Aorta (tissue), 5 donors: ENCODE data around the gene ADGRL1. TPM values are rescaled to one million over a fixed set of nuclear protein-coding genes. Genes with fewer than 3 reads are reported as not detected.

Experiments used
- ATAC-seq: fragments of 200-7000 bp; cut with Tn5 transposase; one replicate; pipeline ENCODE4 v1.9.1; 2022; ENCODE audit warnings: moderate library complexity; ENCODE audit not compliant: low FRiP score
- DNase-seq, 2 donors: peaks; one replicate each; pipeline ENCODE4 v3.0.0-alpha.2; 2020
- H3K27ac ChIP-seq, 2 donors: one replicate each; pipeline ENCODE4 v1.5.1; 2013; ENCODE audit warnings: low read length in 2 of 2, mild to moderate bottlenecking in 2 of 2, moderate library complexity in 2 of 2, control low read depth in 1 of 2, inconsistent platforms in 1 of 2, low read depth in 1 of 2
- H3K27me3 ChIP-seq, 2 donors: one replicate each; pipeline ENCODE4 v1.6.1; 2013; ENCODE audit warnings: control low read depth in 1 of 2, low read length in 1 of 2, mild to moderate bottlenecking in 1 of 2, moderate library complexity in 1 of 2; ENCODE audit not compliant: insufficient read depth in 2 of 2, control insufficient read depth in 1 of 2
- H3K36me3 ChIP-seq, 2 donors: one replicate each; pipeline ENCODE4 v1.6.1; 2013; ENCODE audit warnings: control low read depth in 1 of 2, low read length in 1 of 2, mild to moderate bottlenecking in 1 of 2; ENCODE audit not compliant: insufficient read depth in 2 of 2, control insufficient read depth in 1 of 2
- H3K4me1 ChIP-seq, 2 donors: one replicate each; pipeline ENCODE4 v1.6.1; 2013; ENCODE audit warnings: low read length in 2 of 2, control low read depth in 1 of 2, mild to moderate bottlenecking in 1 of 2, moderate library complexity in 1 of 2; ENCODE audit not compliant: insufficient read depth in 2 of 2, control insufficient read depth in 1 of 2
- H3K4me3 ChIP-seq, 2 donors: one replicate each; pipeline ENCODE4 v1.5.1; 2013; ENCODE audit warnings: low read length in 2 of 2, control low read depth in 1 of 2, mild to moderate bottlenecking in 1 of 2
- H3K9me3 ChIP-seq: one replicate; pipeline ENCODE4 v1.6.1; 2013; ENCODE audit warnings: mild to moderate bottlenecking, low read length; ENCODE audit not compliant: control insufficient read depth
- WGBS, 2 donors: extraction: QIAGEN DNeasy Blood & Tissue Kit; methylation state at CpG; one replicate each; pipeline ENCODE4 v1.1.7; 2013; 5-methylcytosine and 5-hydroxymethylcytosine counted together
- intact Hi-C, 2 donors: fragments of 100-400 bp; cut with DNase I; formaldehyde crosslinking; loops; one replicate each; pipeline versions ENCODE4 v1.14.2 to v1.15.0; 2022
- polyA plus RNA-seq, 2 donors: library from polyadenylated mRNA; stranded (reverse); fragments of 200-250 nt; gene quantifications; one replicate each; pipeline ENCODE4 v1.2.3, GENCODE V29; 2013
- total RNA-seq, 2 donors: library from RNA; stranded (reverse); fragmentation: NEBNext Ultra II Directional; extraction: Animal tissue kit (Norgen Biotek cat#: 25700); gene quantifications; one replicate each; pipeline ENCODE4 v1.2.1, GENCODE V29; 2021
- donor health status: healthy with polysubstance abuse.
- donor health status: Bipolar disorder and iron deficiency.
- donor health status: DM: no; HTN: no; CAD: no.
- donor health status: DM: no; HTN: no; CAD: no.
- donor health status: DM: yes; HTN: yes; CAD: no.

Gene ADGRL1
- total and polyA plus RNA-seq, 4 donors: 5.3 to 26.3 (median 8.7) TPM

DNA sequence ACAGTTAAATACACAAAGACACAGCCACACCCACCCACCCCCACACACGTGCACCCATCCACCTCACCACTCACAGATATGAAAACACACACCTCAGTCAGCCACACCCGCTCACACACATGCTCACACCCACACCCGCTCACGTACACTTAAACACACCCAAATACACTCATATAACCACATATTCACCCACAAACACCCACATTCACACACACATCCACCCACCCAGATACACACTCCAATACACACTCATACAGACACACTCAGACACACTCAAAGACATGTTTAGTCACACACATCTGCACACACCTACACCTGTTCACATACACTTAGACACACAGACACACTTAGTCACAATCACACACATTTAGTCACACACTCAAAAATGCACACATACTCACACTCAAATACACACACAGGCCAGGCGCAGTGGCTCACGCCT, 30.6 kb downstream of the ADGRL1 start:
- ATAC-seq (no peak), DNase-seq (no peak)
- H3K36me3 ChIP-seq: peaks cover 0 to 2% of the 10 kb centered on the region in 2 donors
- H3K9me3 ChIP-seq: no peaks in the 10 kb centered on the region
- H3K27ac ChIP-seq: no peak overlapping the region
- no peaks in the 10 kb centered on the region for H3K27me3 ChIP-seq
- WGBS, 2 donors: 91 to 92% methylated on average over 6 of the region's 6 CpGs
- no peaks in the 10 kb centered on the region for H3K4me1 ChIP-seq
- no peak overlapping the region for H3K4me3 ChIP-seq
- intact Hi-C loops: no loop called here

DNA sequence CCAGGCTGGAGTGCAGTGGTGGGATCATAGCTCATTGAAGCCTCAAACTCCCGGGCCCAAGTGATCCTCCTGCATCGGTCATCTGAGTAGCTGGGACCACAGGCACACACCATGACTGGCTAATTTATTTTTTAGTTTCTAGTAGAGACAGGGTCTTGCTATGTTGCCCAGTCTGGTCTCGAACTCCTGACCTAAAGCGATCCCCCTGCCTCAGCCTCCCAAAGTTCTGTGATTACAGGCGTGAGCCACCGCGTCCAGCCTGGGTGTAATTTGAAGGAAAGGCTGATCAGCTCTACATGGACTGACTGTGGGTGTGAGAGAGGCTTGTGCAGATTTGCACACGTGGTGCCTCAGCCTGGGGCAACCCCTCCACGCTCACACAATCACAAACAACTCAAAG, 31.1 kb downstream of the ADGRL1 start:
- H3K36me3 ChIP-seq: peaks cover 0 to 2% of the 10 kb centered on the region in 2 donors
- H3K4me1 ChIP-seq: no peaks in the 10 kb centered on the region
- WGBS, 2 donors: 96 to 98% methylated on average over 9 of the region's 9 CpGs
- DNase-seq (no peak), ATAC-seq (no peak)
- intact Hi-C loops: no loop called here
- H3K4me3 ChIP-seq: no peak overlapping the region
- no peak overlapping the region for H3K27ac ChIP-seq
- H3K9me3 ChIP-seq: no peaks in the 10 kb centered on the region
- H3K27me3 ChIP-seq: no peaks in the 10 kb centered on the region

DNA sequence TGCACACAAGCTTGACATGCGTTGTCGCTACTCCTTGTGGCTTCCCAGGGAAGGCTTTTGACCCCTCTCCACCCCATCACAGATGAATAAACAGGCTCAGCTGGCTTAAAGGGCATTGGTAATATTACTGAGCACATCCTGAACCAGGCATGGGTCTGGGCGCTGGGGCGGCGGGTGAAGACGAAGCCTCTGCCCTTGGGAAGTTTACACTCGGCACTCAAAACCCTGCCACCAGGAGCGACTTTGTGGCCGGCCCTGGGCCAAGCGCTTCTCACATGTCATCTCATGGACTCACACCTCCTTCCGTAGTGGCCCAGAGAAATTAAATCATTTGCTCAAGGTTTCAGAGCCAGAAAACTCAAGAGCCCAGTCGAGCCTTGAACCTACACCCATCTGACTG, 37.0 kb downstream of the ADGRL1 start:
- 91 to 93% methylated on average over 12 of the region's 12 CpGs for WGBS, 2 donors
- H3K36me3 ChIP-seq: peaks cover 0 to 2% of the 10 kb centered on the region in 2 donors
- ATAC-seq: no peak

DNA sequence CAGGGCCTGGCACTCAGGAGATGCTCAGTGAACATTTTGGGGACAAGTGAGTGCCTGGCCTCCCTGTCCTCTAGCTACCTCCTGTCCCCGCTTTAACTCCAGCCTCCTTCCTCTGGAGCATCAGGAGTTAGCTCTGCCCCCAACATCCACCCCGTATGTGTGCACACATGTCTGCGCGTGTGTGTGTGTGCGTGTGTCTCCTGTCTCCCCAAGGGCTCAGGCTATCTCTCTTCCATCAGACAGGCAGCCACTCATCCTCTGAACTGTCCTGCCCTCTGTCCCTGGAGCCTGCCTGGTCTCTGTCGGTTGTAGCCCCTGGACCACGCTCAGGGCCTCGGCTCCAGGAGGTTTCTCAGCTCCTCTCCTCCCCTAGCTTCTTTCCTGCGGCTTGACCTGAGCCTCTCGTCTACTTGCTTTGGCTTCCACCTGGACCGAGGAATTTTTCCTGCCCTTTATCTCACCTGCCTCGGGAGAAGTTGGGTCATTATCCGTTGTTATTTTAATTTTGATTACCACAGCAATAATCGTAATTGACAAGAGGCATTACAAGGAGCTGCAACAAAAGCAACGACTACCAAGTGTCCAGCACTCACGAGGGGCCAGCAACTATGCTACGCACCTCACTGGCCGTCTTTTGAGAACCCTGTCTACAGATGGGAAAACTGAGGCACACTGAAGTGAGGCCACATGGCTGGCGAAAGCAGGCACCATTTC, 37.6 kb downstream of the ADGRL1 start:
- intact Hi-C loops: no loop called here
- DNase-seq: no peak
- 88 to 89% methylated on average over 19 of the region's 19 CpGs for WGBS, 2 donors

More for the DNA sequence above, 37.0 kb downstream of the ADGRL1 start:
- intact Hi-C loops: no loop called here
- Histone ChIP-seq H3K4me3 (no peak overlapping the region), H3K27me3 (no peaks in the 10 kb centered on the region), H3K9me3 (no peaks in the 10 kb centered on the region), H3K4me1 (no peaks in the 10 kb centered on the region), H3K27ac (no peak overlapping the region)
- DNase-seq: no peak

DNA sequence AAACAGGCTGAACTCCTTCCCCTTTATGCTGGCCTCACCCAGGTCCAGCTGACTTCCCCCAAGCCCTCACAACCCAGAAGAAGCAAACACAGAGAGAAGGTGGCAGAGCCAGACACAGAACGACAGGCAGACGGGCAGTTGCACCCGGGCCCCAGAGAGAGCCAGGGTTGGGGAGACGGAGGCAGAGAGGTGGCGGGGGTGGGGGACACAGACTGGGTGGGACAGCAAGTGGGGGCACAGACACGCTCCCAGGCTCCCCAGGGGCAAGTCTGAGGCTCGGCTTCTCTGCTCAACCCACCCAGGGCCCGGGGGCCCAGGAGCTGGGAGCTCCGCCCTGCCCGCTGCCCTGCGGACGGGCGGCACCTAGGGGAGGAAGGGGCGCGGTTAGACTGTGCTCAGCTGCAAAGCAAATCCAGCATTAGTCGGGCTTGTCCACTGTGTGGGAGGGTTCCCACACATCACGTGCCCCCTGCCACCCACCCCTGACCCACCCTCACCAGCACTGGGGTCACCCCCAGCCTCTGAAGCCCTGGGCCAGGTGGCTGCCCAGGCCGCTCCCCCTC, 38.3 kb downstream of the ADGRL1 start:
- no peaks in the 10 kb centered on the region for H3K9me3 ChIP-seq
- peaks cover 0 to 2% of the 10 kb centered on the region in 2 donors for H3K36me3 ChIP-seq
- intact Hi-C loops: no loop called here
- ATAC-seq: peak; percentile 58
- DNase-seq: no peak
- 65 to 75% methylated on average over 12 to 18 of the region's 18 CpGs for WGBS, 2 donors
- no peak overlapping the region for H3K27ac ChIP-seq
- no peaks in the 10 kb centered on the region for H3K27me3 ChIP-seq
- H3K4me1 ChIP-seq: no peaks in the 10 kb centered on the region
- H3K4me3 ChIP-seq: no peak overlapping the region

More for the DNA sequence above, 37.6 kb downstream of the ADGRL1 start:
- no peaks in the 10 kb centered on the region for H3K4me1 ChIP-seq
- no peak overlapping the region for H3K27ac ChIP-seq
- no peak for ATAC-seq
- no peak overlapping the region for H3K4me3 ChIP-seq
- H3K27me3 ChIP-seq: no peaks in the 10 kb centered on the region
- H3K9me3 ChIP-seq: no peaks in the 10 kb centered on the region
- peaks cover 0 to 2% of the 10 kb centered on the region in 2 donors for H3K36me3 ChIP-seq

DNA sequence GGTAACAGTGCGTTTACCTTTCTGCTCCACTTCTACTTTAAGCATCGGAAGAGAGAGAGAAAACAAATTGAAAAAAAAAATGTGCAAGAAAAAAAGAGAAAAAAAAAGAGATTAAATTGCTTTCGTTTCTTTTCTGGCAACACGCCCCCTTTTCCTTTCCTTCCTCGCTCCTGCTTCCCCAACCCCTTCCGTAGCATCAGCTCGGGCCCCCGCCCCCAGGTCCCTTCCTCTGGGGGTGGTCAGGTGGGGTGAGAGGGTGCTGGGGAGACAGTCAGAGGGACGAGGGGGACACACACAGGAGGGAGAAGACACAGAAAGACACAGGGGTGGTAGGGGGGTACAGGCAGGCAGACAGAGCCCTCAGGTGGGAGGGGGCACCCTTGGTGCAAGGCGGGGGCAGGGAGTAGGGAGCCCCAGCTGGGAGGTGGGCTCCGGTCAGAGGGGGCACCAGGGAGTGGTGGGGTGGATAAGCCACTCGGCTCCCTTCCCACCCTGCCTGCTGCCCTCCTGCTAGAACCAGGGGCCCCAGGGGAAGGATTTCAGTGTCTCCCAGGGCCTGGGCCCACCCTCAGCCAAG, 38.9 kb downstream of the ADGRL1 start:
- Histone ChIP-seq H3K9me3 (no peaks in the 10 kb centered on the region), H3K27ac (no peak overlapping the region), H3K4me3 (no peak overlapping the region), H3K4me1 (no peaks in the 10 kb centered on the region), H3K36me3 (peaks cover 0 to 4% of the 10 kb centered on the region in 2 donors), H3K27me3 (no peaks in the 10 kb centered on the region)
- DNase-seq: no peak
- intact Hi-C loops: no loop called here
- peak; percentile 2 for ATAC-seq
- WGBS, 2 donors: 76 to 79% methylated on average over 8 to 12 of the region's 12 CpGs

DNA sequence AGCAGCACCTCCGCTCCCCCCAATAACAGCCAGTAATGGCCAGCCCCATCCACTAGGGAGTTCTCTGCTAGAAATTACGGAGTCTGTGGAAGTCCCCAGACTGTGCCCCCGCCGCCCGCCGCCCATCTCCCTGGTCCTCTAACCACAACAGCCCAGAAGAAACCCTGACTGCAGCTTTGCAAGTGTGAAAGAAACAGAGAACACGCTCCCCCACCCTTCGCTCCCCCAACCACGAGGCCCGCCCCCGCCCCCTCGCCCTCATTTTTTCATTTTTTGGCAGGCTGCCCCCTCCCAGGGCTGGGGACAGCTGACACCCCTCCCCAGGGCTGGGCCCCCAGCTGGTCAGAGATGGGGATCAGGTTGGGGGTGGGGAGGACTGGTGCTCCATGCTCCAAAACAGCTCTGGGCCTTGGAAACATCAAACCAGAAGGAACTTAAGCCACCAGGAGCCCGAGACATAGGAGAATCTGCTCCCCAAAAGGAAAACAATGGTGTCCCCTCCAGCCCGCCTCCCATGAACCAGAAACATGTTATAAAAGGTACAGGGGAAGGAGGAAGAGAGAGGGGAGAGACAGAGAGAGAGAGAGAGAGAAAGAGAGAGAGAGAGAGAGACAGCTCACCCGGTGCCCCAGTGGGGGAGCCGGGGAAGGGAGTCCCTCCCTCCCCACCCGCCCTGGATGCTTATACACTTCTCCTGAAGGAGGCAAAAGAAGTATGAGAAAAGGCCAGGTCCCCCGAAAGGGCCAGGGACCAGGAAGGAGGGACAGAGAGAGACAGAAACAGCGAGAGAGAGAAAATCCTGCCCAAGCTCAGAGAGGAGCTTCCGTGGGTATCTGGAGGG, 39.8 kb downstream of the ADGRL1 start:
- intact Hi-C loops: no loop called here

DNA sequence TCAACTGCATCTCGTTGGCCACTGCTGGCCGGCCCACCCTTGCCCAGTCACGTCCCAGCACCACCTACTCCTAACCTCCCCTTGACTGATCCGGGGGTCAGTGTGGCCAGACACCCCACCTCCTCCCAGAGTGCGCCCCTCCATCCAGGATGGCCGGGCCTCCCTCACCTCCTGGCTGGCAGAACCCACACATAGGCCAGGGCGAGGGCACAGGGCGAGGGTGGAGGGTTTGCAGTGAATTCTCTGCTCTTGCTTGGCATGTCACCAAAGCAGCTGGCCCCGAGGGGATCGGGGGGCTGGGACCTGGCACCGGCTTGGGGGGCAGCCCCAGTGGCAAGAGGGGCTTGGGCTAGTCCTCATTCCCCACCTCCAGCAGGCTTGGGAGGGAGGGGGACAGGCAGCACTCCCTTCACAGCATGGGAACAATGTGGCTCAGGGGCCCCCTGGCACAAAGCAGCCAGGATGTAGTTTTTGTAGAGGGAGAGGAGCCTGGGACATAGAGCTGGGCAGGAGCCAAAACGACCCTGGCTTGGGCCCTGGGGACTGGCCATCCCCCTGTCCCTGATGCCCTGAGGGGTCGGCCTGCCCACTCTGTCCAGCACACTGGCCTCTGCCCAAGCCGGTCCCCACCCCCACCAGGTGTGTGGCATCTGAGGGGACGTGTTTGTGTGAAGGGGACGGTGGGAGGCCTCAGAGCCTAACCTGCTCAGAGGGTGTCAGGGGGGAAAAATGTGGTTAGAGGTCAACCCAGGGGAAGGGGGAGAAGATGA, 41.1 kb downstream of the ADGRL1 start:
- DNase-seq (no peak), ATAC-seq (no peak)
- Histone ChIP-seq H3K9me3 (no peaks in the 10 kb centered on the region), H3K36me3 (peaks cover 0 to 2% of the 10 kb centered on the region in 2 donors), H3K4me1 (no peaks in the 10 kb centered on the region), H3K27me3 (no peaks in the 10 kb centered on the region), H3K27ac (no peak overlapping the region), H3K4me3 (no peak overlapping the region)
- WGBS, 2 donors: 64 to 68% methylated on average over 16 of the region's 16 CpGs
- intact Hi-C loops: no loop called here

More for the DNA sequence above, 39.8 kb downstream of the ADGRL1 start:
- no peak overlapping the region for H3K4me3 ChIP-seq
- no peaks in the 10 kb centered on the region for H3K9me3 ChIP-seq
- no peaks in the 10 kb centered on the region for H3K27me3 ChIP-seq
- DNase-seq: no peak
- peaks cover 0 to 2% of the 10 kb centered on the region in 2 donors for H3K36me3 ChIP-seq
- H3K27ac ChIP-seq: no peak overlapping the region
- no peak for ATAC-seq
- H3K4me1 ChIP-seq: no peaks in the 10 kb centered on the region
- WGBS, 2 donors: 82 to 85% methylated on average over 20 of the region's 20 CpGs
